ENCODE measurements around the gene SGSM2.

Gene SGSM2

DNA sequence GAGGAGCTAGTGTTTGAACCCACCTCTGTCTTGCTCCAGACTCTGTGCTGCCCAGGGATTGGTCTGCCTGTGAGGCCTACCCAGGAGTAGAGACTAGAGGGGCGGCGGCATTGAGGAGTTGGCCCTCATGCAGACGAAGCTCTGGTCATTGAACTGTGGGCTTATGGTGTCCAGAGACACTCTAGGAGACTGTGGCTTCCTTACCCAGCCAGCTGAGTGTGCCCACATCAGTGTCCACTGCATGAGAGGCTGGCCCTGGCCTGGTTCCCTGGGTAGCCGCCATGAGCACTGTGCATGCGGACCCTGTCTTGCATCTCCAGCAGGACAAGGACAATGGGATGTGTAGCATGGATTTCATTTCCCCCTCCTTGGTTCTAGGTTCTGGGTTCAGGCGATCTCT is 14.0 kb downstream of the SGSM2 start:
- no peak for TF ChIP-seq CREB1 (IDR thresholded peaks at IDR 0.05; ENCODE audit: low read depth)
- TF ChIP-seq, protein P1, sequence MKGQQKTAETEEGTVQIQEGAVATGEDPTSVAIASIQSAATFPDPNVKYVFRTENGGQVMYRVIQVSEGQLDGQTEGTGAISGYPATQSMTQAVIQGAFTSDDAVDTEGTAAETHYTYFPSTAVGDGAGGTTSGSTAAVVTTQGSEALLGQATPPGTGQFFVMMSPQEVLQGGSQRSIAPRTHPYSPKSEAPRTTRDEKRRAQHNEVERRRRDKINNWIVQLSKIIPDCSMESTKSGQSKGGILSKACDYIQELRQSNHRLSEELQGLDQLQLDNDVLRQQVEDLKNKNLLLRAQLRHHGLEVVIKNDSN (IDR thresholded peaks at IDR 0.05) = no peak

DNA sequence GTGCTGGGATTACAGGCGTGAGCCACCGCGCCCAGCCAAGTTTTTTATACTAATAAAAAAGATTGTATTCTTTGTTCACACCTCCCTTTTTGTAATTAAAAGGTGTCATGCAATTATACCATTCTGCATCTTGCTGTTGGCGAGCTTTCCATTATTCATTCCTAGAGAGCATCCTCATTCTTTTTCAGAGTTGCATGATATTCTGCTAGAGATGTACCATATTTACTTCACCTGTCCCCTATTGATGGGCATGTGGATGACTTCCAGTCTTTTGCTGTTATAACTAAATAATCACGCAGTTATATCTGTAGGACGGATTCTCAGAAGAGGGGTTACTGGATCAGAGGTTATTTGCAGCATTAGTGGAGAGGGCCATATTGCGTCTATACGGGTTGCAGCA is 17.0 kb downstream of the SGSM2 start:
- TF ChIP-seq, protein P1 (IDR thresholded peaks at IDR 0.05) = no peak
- no peak for TF ChIP-seq TCF12 (IDR thresholded peaks at IDR 0.05; ENCODE audit: low read depth)
- TF ChIP-seq ZBTB7A (IDR thresholded peaks at IDR 0.05; ENCODE audit: low read depth) = no peak
- TF ChIP-seq, protein P2, sequence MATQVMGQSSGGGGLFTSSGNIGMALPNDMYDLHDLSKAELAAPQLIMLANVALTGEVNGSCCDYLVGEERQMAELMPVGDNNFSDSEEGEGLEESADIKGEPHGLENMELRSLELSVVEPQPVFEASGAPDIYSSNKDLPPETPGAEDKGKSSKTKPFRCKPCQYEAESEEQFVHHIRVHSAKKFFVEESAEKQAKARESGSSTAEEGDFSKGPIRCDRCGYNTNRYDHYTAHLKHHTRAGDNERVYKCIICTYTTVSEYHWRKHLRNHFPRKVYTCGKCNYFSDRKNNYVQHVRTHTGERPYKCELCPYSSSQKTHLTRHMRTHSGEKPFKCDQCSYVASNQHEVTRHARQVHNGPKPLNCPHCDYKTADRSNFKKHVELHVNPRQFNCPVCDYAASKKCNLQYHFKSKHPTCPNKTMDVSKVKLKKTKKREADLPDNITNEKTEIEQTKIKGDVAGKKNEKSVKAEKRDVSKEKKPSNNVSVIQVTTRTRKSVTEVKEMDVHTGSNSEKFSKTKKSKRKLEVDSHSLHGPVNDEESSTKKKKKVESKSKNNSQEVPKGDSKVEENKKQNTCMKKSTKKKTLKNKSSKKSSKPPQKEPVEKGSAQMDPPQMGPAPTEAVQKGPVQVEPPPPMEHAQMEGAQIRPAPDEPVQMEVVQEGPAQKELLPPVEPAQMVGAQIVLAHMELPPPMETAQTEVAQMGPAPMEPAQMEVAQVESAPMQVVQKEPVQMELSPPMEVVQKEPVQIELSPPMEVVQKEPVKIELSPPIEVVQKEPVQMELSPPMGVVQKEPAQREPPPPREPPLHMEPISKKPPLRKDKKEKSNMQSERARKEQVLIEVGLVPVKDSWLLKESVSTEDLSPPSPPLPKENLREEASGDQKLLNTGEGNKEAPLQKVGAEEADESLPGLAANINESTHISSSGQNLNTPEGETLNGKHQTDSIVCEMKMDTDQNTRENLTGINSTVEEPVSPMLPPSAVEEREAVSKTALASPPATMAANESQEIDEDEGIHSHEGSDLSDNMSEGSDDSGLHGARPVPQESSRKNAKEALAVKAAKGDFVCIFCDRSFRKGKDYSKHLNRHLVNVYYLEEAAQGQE (IDR thresholded peaks at IDR 0.05; ENCODE audit: low read depth) = no peak
- TF ChIP-seq EP300 (IDR thresholded peaks at IDR 0.05; ENCODE audit: borderline replicate concordance) = no peak
- no peak for TF ChIP-seq FOXM1 (IDR thresholded peaks at IDR 0.05; ENCODE audit: borderline replicate concordance, low read depth)
- no peak for TF ChIP-seq NFIC (IDR thresholded peaks at IDR 0.05)
- no peak for TF ChIP-seq YY1 (IDR thresholded peaks at IDR 0.05; ENCODE audit: low read depth)
- no peak for TF ChIP-seq CEBPB (IDR thresholded peaks at IDR 0.05)
- TF ChIP-seq TAF1 (IDR thresholded peaks at IDR 0.05; ENCODE audit: low read depth) = no peak
- no peak for TF ChIP-seq CREB1 (IDR thresholded peaks at IDR 0.05; ENCODE audit: low read depth)
- no peak for TF ChIP-seq EGR1 (IDR thresholded peaks at IDR 0.05)
- no peak for TF ChIP-seq RAD21 (IDR thresholded peaks at IDR 0.05; ENCODE audit: low read depth)
- TF ChIP-seq, protein P3, sequence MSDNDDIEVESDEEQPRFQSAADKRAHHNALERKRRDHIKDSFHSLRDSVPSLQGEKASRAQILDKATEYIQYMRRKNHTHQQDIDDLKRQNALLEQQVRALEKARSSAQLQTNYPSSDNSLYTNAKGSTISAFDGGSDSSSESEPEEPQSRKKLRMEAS (IDR thresholded peaks at IDR 0.05) = no peak
- TF ChIP-seq TEAD4 (IDR thresholded peaks at IDR 0.05) = no peak

DNA sequence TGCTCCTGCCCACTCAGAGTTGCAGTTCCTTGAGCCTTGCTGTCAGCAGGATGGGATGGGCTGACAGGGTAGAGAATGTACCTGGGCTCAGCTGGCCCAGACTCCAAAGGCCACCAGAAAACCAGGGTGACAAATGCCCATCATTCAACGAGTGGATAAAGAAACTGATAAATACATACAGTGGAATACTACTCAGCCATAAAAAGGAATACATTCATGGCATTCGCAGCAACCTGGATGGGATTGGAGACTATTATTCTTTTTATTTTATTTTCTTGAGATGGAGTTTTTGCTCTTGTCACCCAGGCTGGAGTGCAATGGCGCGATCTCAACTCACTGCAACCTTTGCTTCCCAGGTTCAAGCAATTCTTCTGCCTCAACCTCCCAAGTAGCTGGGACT is 19.9 kb downstream of the SGSM2 start:
- TF ChIP-seq ZBTB7A (IDR thresholded peaks at IDR 0.05; ENCODE audit: low read depth) (no peak), RAD21 (IDR thresholded peaks at IDR 0.05; ENCODE audit: low read depth) (no peak), TAF1 (IDR thresholded peaks at IDR 0.05; ENCODE audit: low read depth) (no peak), FOXM1 (IDR thresholded peaks at IDR 0.05; ENCODE audit: borderline replicate concordance, low read depth) (no peak)
- TF ChIP-seq, protein P1 (IDR thresholded peaks at IDR 0.05) = no peak
- TF ChIP-seq, protein P2 (IDR thresholded peaks at IDR 0.05; ENCODE audit: low read depth) = no peak

DNA sequence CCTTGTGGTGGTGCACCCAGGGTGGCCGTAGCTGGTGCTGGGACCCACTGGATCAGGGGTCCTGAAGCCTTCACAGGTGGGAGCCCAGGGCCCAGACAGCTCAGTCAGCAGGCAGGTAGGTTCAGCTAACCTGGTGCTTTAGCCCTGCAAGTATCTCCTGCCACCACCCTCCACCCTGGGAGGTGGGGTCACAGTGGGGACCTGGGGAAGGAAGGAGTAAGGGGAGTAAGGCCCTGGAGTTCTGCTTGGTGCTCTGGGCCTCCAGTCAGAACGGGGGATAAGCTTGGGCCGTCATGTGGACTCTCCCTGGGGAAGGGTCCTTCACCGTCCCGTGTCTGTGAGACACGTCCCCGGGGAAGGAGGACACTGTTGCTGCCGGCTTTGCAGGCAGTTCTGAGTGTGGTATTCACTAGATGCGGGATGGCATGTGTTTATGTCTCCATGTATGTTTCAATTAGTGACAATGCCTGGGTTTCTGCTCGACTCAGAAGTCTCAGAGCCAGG is 20.7 kb downstream of the SGSM2 start:
- TF ChIP-seq EP300 (IDR thresholded peaks at IDR 0.05; ENCODE audit: borderline replicate concordance) (no peak), EGR1 (IDR thresholded peaks at IDR 0.05) (no peak), ZBTB7A (IDR thresholded peaks at IDR 0.05; ENCODE audit: low read depth) (no peak), TAF1 (IDR thresholded peaks at IDR 0.05; ENCODE audit: low read depth) (no peak), TEAD4 (IDR thresholded peaks at IDR 0.05) (no peak)
- TF ChIP-seq, protein P2 (IDR thresholded peaks at IDR 0.05; ENCODE audit: low read depth) = no peak
- TF ChIP-seq, protein P1 (IDR thresholded peaks at IDR 0.05) = no peak

Data from Ishikawa (cell line).